ENCODE results near the gene MXRA5. TPM values are rescaled to one million over a fixed set of nuclear protein-coding genes. Genes with fewer than 3 reads are reported as not detected.

Gene MXRA5
- total and polyA plus RNA-seq, 2 of the 8 experiments (the other 6 are each of a cell fraction or from before 2014, with no cell fraction given), result 0.56 to 1.7 TPM

GRCh38 chrX:3307881-3308280 is 38.6 kb downstream of the MXRA5 start:
- no peak overlapping the region for H4K91ac ChIP-seq (replicated peaks; ENCODE audit: insufficient read length, low read length)
- no peaks in the 10 kb centered on the region for H3K36me3 ChIP-seq (ENCODE audit: control insufficient read depth in 2 of 4, insufficient read depth in 4 of 4, low read length in 3 of 4)
- H3K9ac ChIP-seq (replicated peaks in 1 of 4; ENCODE audit: extremely low read depth in 1 of 4, low read depth in 3 of 4, low read length in 3 of 4), result no peak overlapping the region
- no peaks in the 10 kb centered on the region for H3K79me1 ChIP-seq (ENCODE audit: low read depth, low read length)
- 75% methylated on average over 1 of the region's 1 CpG; no CpG with 5 or more reads in 1 of the 2 experiments for WGBS, 2 experiments (ENCODE audit: extremely low coverage in 1 of 2, insufficient coverage in 1 of 2, insufficient read length in 1 of 2, insufficient replicate concordance in 2 of 2, low coverage in 1 of 2, low lambda C conversion rate in 2 of 2, missing lambda C conversion rate in 1 of 2)
- H3K4me1 ChIP-seq (replicated peaks in 1 of 4; ENCODE audit: control insufficient read depth in 3 of 4, insufficient read depth in 4 of 4, low read length in 3 of 4), result no peaks in the 10 kb centered on the region
- no peak overlapping the region for H2AK5ac ChIP-seq (ENCODE audit: low read depth, low read length)
- no peak overlapping the region for H2BK15ac ChIP-seq (ENCODE audit: low read length)
- no peaks in the 10 kb centered on the region for H3K9me3 ChIP-seq (ENCODE audit: insufficient read depth in 2 of 2, low read depth in 1 of 2, low read length in 1 of 2)
- H2BK5ac ChIP-seq (ENCODE audit: low read depth, low read length), result no peak overlapping the region
- no peak overlapping the region for H3K4me2 ChIP-seq (ENCODE audit: insufficient read depth in 1 of 2, low read depth in 2 of 2, low read length in 2 of 2)
- no peak overlapping the region for H2BK20ac ChIP-seq (ENCODE audit: low read length)
- no peaks in the 10 kb centered on the region for H3K23me2 ChIP-seq (ENCODE audit: low read depth, low read length)
- ChIA-PET POLR2A (ENCODE audit: partially characterized antibody) (no interaction called here), CTCF (ENCODE audit: partially characterized antibody) (no interaction called here)
- H4K8ac ChIP-seq (ENCODE audit: extremely low read depth, insufficient read depth, low read length), result no peak overlapping the region
- no peak overlapping the region for H3K4me3 ChIP-seq (ENCODE audit: extremely low read depth in 1 of 4, insufficient read depth in 2 of 4, low read depth in 3 of 4, low read length in 4 of 4)
- no peak overlapping the region for H3K23ac ChIP-seq (ENCODE audit: insufficient read length)
- no peak overlapping the region for H3K4ac ChIP-seq (replicated peaks; ENCODE audit: insufficient read length, low read depth, low read length)
- no peak overlapping the region for H3K56ac ChIP-seq (replicated peaks; ENCODE audit: insufficient read length, low read depth, low read length)
- FAIRE-seq (no peak), DNase-seq (ENCODE audit: low read depth in 1 of 2, low spot score in 2 of 2) (no peak)
- no peak overlapping the region for H3K27ac ChIP-seq (ENCODE audit: low read depth, low read length)
- no peak overlapping the region for H2BK12ac ChIP-seq (ENCODE audit: low read depth, low read length)
- H3K14ac ChIP-seq (ENCODE audit: insufficient read length), result no peak overlapping the region
- no peaks in the 10 kb centered on the region for H3K79me2 ChIP-seq (ENCODE audit: control insufficient read depth in 1 of 2, insufficient read depth in 2 of 2, low read length in 2 of 2)
- H2AFZ ChIP-seq (ENCODE audit: low read length), result no peak overlapping the region
- H2BK120ac ChIP-seq (replicated peaks; ENCODE audit: low read depth, low read length), result no peak overlapping the region
- H4K20me1 ChIP-seq (replicated peaks in 1 of 2; ENCODE audit: control insufficient read depth in 1 of 2, insufficient read depth in 2 of 2, low read length in 2 of 2), result no peaks in the 10 kb centered on the region
- H4K5ac ChIP-seq (ENCODE audit: insufficient read length, low read depth, low read length), result no peak overlapping the region
- H3K27me3 ChIP-seq (replicated peaks in 1 of 4; ENCODE audit: control insufficient read depth in 3 of 4, extremely low read depth in 1 of 4, insufficient read depth in 3 of 4, low read length in 3 of 4), result no peaks in the 10 kb centered on the region
- no peak overlapping the region for H3K18ac ChIP-seq (ENCODE audit: extremely low read depth, low read length)
- TF ChIP-seq POLR2AphosphoS5 (IDR thresholded peaks at IDR 0.05; ENCODE audit: low read depth, low read length), result no peak
- TF ChIP-seq HDAC2 (IDR thresholded peaks at IDR 0.05; ENCODE audit: borderline replicate concordance in 1 of 2, low read depth in 2 of 2, low read length in 2 of 2), result no peak
- TF ChIP-seq JUN (IDR thresholded peaks at IDR 0.05; ENCODE audit: low read depth, low read length), result no peak
- TF ChIP-seq RXRA (IDR thresholded peaks at IDR 0.05; ENCODE audit: insufficient read depth, low read depth, low read length), result no peak
- TF ChIP-seq BRCA1 (IDR thresholded peaks at IDR 0.05; ENCODE audit: low read depth, low read length), result no peak
- no peak for TF ChIP-seq GTF2F1 (IDR thresholded peaks at IDR 0.05; ENCODE audit: borderline replicate concordance, low read depth, low read length)
- no peak for TF ChIP-seq SP4 (IDR thresholded peaks at IDR 0.05; ENCODE audit: low read length)
- TF ChIP-seq FOSL1 (IDR thresholded peaks at IDR 0.05; ENCODE audit: insufficient read depth, low read depth, low read length), result no peak
- TF ChIP-seq EZH2 (IDR thresholded peaks at IDR 0.05; ENCODE audit: low read depth, low read length, severe bottlenecking), result no peak
- no peak for TF ChIP-seq SP1 (IDR thresholded peaks at IDR 0.05; ENCODE audit: low read depth, low read length)
- no peak for TF ChIP-seq PHF8 (conservative IDR thresholded peaks at IDR 0.05; ENCODE audit: low read depth, low read length)
- TF ChIP-seq GABPA (IDR thresholded peaks at IDR 0.05; ENCODE audit: borderline replicate concordance, insufficient read depth, low read length), result no peak
- TF ChIP-seq NANOG (IDR thresholded peaks at IDR 0.05; ENCODE audit: insufficient read depth, low read depth, low read length, poor library complexity, severe bottlenecking), result no peak
- TF ChIP-seq, protein P1, sequence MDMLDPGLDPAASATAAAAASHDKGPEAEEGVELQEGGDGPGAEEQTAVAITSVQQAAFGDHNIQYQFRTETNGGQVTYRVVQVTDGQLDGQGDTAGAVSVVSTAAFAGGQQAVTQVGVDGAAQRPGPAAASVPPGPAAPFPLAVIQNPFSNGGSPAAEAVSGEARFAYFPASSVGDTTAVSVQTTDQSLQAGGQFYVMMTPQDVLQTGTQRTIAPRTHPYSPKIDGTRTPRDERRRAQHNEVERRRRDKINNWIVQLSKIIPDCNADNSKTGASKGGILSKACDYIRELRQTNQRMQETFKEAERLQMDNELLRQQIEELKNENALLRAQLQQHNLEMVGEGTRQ (IDR thresholded peaks at IDR 0.05; ENCODE audit: low read length), result no peak
